ENCODE measurements around the gene TXK. TPM values are rescaled to one million over a fixed set of nuclear protein-coding genes. Genes with fewer than 3 reads are reported as not detected.

The TXK gene
- total RNA-seq, 1 donor from 2014 or later, result not detected

DNA sequence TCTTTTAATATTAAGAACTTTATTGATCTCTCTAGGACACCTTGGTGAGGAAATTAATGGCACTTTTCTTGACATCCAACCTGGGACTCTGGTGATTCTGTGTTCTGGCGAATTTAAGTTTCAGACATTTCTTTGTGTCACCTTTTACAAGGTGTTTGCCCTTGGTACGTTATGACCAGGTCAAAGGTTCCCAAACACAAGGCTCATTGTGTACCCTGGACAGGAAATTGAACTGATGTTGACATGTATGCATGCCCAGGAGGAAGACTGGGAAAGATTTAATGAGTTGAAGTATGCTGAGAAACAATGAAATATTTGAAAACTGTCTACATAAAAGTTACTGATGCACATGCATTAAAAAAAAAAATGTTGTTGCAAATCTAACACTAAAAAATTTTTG, 95.4 kb downstream of the TXK start:
- H3K9me3 Mint-ChIP-seq (ENCODE audit: unreplicated experiment), result no peaks in the 10 kb centered on the region
- no peaks in the 10 kb centered on the region for H3K4me1 Mint-ChIP-seq (ENCODE audit: low read depth, unreplicated experiment)

DNA sequence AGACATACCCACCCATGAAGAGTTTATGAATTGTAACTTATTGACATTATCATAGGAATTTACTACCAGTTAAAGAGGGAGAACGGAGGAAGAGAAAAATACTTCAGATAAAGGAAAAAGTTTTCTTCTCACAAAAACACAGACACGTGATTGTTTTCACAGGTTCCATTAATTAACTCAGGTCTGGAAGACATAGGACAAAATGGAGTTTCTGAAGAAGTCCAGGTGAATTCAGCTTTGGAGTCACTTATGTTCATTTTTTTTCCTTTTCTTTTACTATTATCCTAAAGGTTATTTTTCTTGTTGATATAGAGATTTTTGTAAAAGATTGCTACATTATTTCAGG, 97.0 kb downstream of the TXK start:
- no peaks in the 10 kb centered on the region for H3K9me3 Mint-ChIP-seq (ENCODE audit: unreplicated experiment)
- peaks cover 4% of the 10 kb centered on the region for H3K27me3 Mint-ChIP-seq (ENCODE audit: unreplicated experiment)
- no peaks in the 10 kb centered on the region for H3K36me3 Mint-ChIP-seq (ENCODE audit: unreplicated experiment)
- TF ChIP-seq, protein P1, sequence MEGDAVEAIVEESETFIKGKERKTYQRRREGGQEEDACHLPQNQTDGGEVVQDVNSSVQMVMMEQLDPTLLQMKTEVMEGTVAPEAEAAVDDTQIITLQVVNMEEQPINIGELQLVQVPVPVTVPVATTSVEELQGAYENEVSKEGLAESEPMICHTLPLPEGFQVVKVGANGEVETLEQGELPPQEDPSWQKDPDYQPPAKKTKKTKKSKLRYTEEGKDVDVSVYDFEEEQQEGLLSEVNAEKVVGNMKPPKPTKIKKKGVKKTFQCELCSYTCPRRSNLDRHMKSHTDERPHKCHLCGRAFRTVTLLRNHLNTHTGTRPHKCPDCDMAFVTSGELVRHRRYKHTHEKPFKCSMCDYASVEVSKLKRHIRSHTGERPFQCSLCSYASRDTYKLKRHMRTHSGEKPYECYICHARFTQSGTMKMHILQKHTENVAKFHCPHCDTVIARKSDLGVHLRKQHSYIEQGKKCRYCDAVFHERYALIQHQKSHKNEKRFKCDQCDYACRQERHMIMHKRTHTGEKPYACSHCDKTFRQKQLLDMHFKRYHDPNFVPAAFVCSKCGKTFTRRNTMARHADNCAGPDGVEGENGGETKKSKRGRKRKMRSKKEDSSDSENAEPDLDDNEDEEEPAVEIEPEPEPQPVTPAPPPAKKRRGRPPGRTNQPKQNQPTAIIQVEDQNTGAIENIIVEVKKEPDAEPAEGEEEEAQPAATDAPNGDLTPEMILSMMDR (IDR thresholded peaks at IDR 0.05; ENCODE audit: partially characterized antibody, unreplicated experiment), result no peak
- no peak overlapping the region for H3K27ac Mint-ChIP-seq (ENCODE audit: unreplicated experiment)
- no peak overlapping the region for H3K4me3 Mint-ChIP-seq (ENCODE audit: unreplicated experiment)
- no peaks in the 10 kb centered on the region for H3K4me1 Mint-ChIP-seq (ENCODE audit: low read depth, unreplicated experiment)
- no peak for DNase-seq

More for the DNA sequence above, 95.4 kb downstream of the TXK start:
- TF ChIP-seq, protein P1 (IDR thresholded peaks at IDR 0.05; ENCODE audit: partially characterized antibody, unreplicated experiment), result no peak
- no peak overlapping the region for H3K27ac Mint-ChIP-seq (ENCODE audit: unreplicated experiment)
- no peak for DNase-seq
- peaks cover 4% of the 10 kb centered on the region for H3K27me3 Mint-ChIP-seq (ENCODE audit: unreplicated experiment)
- H3K4me3 Mint-ChIP-seq (ENCODE audit: unreplicated experiment), result no peak overlapping the region
- H3K36me3 Mint-ChIP-seq (ENCODE audit: unreplicated experiment), result no peaks in the 10 kb centered on the region

DNA sequence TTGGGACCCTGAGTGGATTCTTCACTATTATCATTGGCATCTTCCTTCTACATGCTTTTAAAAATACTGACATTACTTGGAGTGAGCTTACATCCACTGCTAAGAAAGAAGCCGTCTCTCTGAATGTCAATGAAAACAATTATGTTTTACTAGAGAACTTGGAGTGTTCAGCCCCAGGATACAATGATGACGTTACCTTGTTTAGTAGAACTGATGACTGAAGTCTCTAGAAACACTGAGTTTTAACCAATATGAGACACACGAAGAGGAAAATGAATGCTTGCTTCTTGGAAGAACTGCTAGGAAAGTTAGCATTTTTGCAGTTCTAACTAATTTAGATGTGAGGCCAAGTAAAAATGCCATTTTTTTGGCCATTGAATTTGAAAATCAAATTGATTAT, 98.1 kb downstream of the TXK start:
- H3K27me3 Mint-ChIP-seq (ENCODE audit: unreplicated experiment), result no peaks in the 10 kb centered on the region
- no peak for DNase-seq
- no peaks in the 10 kb centered on the region for H3K4me1 Mint-ChIP-seq (ENCODE audit: low read depth, unreplicated experiment)
- H3K36me3 Mint-ChIP-seq (ENCODE audit: unreplicated experiment), result no peaks in the 10 kb centered on the region
- no peaks in the 10 kb centered on the region for H3K9me3 Mint-ChIP-seq (ENCODE audit: unreplicated experiment)
- no peak overlapping the region for H3K4me3 Mint-ChIP-seq (ENCODE audit: unreplicated experiment)
- no peak overlapping the region for H3K27ac Mint-ChIP-seq (ENCODE audit: unreplicated experiment)
- TF ChIP-seq, protein P1 (IDR thresholded peaks at IDR 0.05; ENCODE audit: partially characterized antibody, unreplicated experiment), result no peak

DNA sequence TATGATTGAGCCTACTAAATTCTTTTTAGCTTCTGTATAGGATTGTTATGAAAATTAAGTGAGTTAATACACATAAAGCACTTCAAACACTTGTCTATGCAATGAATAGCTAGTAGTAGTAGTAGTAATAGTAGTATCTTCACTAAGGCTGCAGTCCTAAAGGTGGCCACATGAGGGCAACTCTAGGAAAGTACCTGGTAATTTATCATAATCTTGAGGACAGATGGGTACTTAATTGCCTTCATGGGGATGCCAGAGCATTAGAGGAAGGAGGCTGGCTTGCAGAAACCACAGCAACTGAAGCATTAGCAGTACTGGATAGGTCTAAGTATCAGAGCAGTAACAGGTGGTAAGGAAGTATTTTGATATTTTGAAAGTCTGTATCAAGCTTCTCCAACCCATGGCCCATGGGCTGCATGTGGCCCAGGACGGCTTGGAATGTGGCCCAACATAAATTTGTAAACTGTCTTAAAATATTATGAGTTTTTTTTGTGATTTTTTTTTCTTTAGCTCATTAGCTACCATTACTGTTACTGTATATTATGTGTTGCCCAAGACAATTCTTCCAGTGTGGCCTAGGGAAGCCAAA, 100.1 kb downstream of the TXK start:
- no peaks in the 10 kb centered on the region for H3K36me3 Mint-ChIP-seq (ENCODE audit: unreplicated experiment)
- TF ChIP-seq, protein P1 (IDR thresholded peaks at IDR 0.05; ENCODE audit: partially characterized antibody, unreplicated experiment), result peak; percentile 73
- no peak overlapping the region for H3K4me3 Mint-ChIP-seq (ENCODE audit: unreplicated experiment)
- H3K4me1 Mint-ChIP-seq (ENCODE audit: low read depth, unreplicated experiment), result peaks cover under 1% of the 10 kb centered on the region
- DNase-seq, result no peak
- H3K9me3 Mint-ChIP-seq (ENCODE audit: unreplicated experiment), result no peaks in the 10 kb centered on the region
- H3K27me3 Mint-ChIP-seq (ENCODE audit: unreplicated experiment), result no peaks in the 10 kb centered on the region
- H3K27ac Mint-ChIP-seq (ENCODE audit: unreplicated experiment), result no peak overlapping the region

DNA sequence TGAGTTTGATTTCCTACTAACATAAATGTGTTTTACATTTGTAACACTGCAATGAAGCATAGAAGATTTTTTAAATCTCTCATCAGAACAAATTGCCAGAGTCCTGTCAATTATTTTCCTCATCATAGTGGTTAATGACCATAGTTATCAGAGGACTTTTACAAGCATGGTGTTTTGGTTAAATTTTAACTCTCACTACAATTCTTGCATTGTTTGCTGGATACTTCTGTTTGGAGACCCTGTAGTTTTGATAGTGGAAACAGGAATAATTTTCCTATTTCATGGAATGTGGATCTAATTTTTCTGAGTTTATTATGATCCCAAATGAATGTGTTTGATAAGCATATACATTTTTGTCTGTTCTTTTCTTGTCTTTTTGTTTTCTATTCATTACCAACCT, 100.6 kb downstream of the TXK start:
- H3K36me3 Mint-ChIP-seq (ENCODE audit: unreplicated experiment), result no peaks in the 10 kb centered on the region

More for the DNA sequence above, 100.6 kb downstream of the TXK start:
- Mint-ChIP-seq H3K9me3 (ENCODE audit: unreplicated experiment) (no peaks in the 10 kb centered on the region), H3K27ac (ENCODE audit: unreplicated experiment) (no peak overlapping the region), H3K4me3 (ENCODE audit: unreplicated experiment) (no peak overlapping the region), H3K4me1 (ENCODE audit: low read depth, unreplicated experiment) (peaks cover 4% of the 10 kb centered on the region), H3K27me3 (ENCODE audit: unreplicated experiment) (no peaks in the 10 kb centered on the region)
- no peak for DNase-seq
- TF ChIP-seq, protein P1 (IDR thresholded peaks at IDR 0.05; ENCODE audit: partially characterized antibody, unreplicated experiment), result no peak

All from glutamatergic neuron (in vitro differentiated cells).